Measurements from ENCODE around the gene VAV2. TPM values are rescaled to one million over a fixed set of nuclear protein-coding genes. Genes with fewer than 3 reads are reported as not detected.
A peak's percentile ranks its signal among the peaks of the same experiment; 100 is the strongest.

Gene VAV2
- total RNA-seq, 1 experiment from 2014 or later, result 24.7 TPM

- H3K27ac ChIP-seq (ENCODE audit: low read length), result no peak overlapping the region
- no TSS peak for BruUV-seq (replicated peaks)
- ATAC-seq (no peak), DNase-seq (ENCODE audit: low read depth, low spot score) (no peak)
- no peaks in the 10 kb centered on the region for H3K27me3 ChIP-seq (ENCODE audit: control insufficient read depth, insufficient read depth, low read length)
- POLR2A ChIA-PET, result no interaction called here
- H3K9me3 ChIP-seq (ENCODE audit: control insufficient read depth, insufficient read depth, low read depth, low read length), result no peaks in the 10 kb centered on the region
- H3K4me3 ChIP-seq (ENCODE audit: low read depth in 2 of 2, low read length in 2 of 2), result no peak overlapping the region
- CTCF ChIA-PET, result no interaction called here
- no peaks in the 10 kb centered on the region for H3K36me3 ChIP-seq (ENCODE audit: control insufficient read depth, insufficient read depth, low read length)
- intact Hi-C loops (cut with micrococcal nuclease; ENCODE audit: unreplicated experiment) (no loop called here), in situ Hi-C loops (cut with HindIII; ENCODE audit: low pct_unique_long_range_greater_than_20kb, low sequenced_read_pairs) (no loop called here)
- TF ChIP-seq CTCF (IDR thresholded peaks at IDR 0.05) (no peak), POLR2AphosphoS5 (IDR thresholded peaks at IDR 0.05; ENCODE audit: low read depth, low read length) (no peak), REST (IDR thresholded peaks at IDR 0.05; ENCODE audit: insufficient read depth in 1 of 2, low read depth in 2 of 2, low read length in 1 of 2) (no peak), SIN3A (IDR thresholded peaks at IDR 0.05; ENCODE audit: borderline replicate concordance, insufficient read depth, low read depth, low read length) (no peak), TCF7L2 (IDR thresholded peaks at IDR 0.05; ENCODE audit: low read depth, low read length) (no peak)
- H3K4me1 ChIP-seq (ENCODE audit: control insufficient read depth, insufficient read depth, low read length), result peaks cover 3% of the 10 kb centered on the region
Measured at GRCh38 chr9:133788045-133788818, 203.9 kb downstream of the VAV2 start.

GRCh38 chr9:133787754-133788025 is 204.4 kb downstream of the VAV2 start:
- in situ Hi-C loops (cut with HindIII; ENCODE audit: low pct_unique_long_range_greater_than_20kb, low sequenced_read_pairs), result no loop called here
- TF ChIP-seq POLR2AphosphoS5 (IDR thresholded peaks at IDR 0.05; ENCODE audit: low read depth, low read length) (no peak), SIN3A (IDR thresholded peaks at IDR 0.05; ENCODE audit: borderline replicate concordance, insufficient read depth, low read depth, low read length) (no peak), REST (IDR thresholded peaks at IDR 0.05; ENCODE audit: insufficient read depth in 1 of 2, low read depth in 2 of 2, low read length in 1 of 2) (no peak), TCF7L2 (IDR thresholded peaks at IDR 0.05; ENCODE audit: low read depth, low read length) (no peak), CTCF (IDR thresholded peaks at IDR 0.05) (no peak)
- Histone ChIP-seq H3K27me3 (ENCODE audit: control insufficient read depth, insufficient read depth, low read length) (no peaks in the 10 kb centered on the region), H3K27ac (ENCODE audit: low read length) (no peak overlapping the region), H3K9me3 (ENCODE audit: control insufficient read depth, insufficient read depth, low read depth, low read length) (no peaks in the 10 kb centered on the region), H3K36me3 (ENCODE audit: control insufficient read depth, insufficient read depth, low read length) (no peaks in the 10 kb centered on the region), H3K4me3 (ENCODE audit: low read depth in 2 of 2, low read length in 2 of 2) (no peak overlapping the region), H3K4me1 (ENCODE audit: control insufficient read depth, insufficient read depth, low read length) (no peaks in the 10 kb centered on the region)
- ChIA-PET POLR2A (no interaction called here), CTCF (no interaction called here)
- intact Hi-C loops (cut with micrococcal nuclease; ENCODE audit: unreplicated experiment), result no loop called here
- DNase-seq (ENCODE audit: low read depth, low spot score) (no peak), ATAC-seq (peak; percentile 77)
- no TSS peak for BruUV-seq (replicated peaks)
